ENCODE results near the gene CSNK1D.

CSNK1D gene

DNA sequence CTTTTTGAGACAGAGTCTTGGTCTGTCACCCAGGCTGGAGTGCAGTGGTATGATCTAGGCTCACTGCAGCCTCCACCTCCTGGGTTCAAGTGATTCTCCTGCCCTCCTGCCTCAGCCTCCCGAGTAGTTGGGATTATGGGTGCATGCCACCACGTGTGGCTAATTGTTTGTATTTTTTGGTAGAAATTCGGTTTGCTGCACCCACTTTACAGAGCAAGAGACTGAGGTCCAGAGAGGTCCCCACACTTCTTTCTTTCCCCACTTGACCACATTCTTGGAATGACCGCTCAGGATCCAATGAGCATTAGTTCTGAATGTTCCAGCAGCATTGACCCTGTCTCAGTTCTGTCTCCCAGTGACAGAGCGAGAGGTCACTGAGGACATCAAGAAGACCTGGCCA is 50.0 kb downstream of the CSNK1D start:
- TF ChIP-seq GATA3 (IDR thresholded peaks at IDR 0.05; ENCODE audit: low read depth, low read length) = no peak
- TF ChIP-seq GATA2 (IDR thresholded peaks at IDR 0.05; ENCODE audit: low read depth, low read length) = no peak

DNA sequence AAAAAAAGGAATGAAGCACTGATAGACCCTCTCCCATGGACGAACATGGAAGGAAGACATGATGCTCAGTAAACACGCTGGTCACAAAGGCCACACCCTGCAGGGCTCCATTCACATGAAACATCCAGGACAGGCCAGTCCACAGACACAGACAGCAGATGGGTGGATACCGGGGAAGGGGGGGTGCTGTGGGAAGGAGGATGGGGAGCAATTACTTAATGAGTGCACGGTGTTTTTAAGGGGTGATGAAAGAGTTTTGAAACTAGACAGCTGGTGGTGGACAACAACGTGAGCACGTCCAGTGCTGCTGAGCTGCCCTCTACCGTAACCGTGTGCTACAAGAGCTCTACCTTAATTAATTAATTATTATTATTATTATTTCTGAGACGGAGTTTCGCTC is 50.7 kb downstream of the CSNK1D start:
- no peak for TF ChIP-seq GATA3 (IDR thresholded peaks at IDR 0.05; ENCODE audit: low read depth, low read length)

DNA sequence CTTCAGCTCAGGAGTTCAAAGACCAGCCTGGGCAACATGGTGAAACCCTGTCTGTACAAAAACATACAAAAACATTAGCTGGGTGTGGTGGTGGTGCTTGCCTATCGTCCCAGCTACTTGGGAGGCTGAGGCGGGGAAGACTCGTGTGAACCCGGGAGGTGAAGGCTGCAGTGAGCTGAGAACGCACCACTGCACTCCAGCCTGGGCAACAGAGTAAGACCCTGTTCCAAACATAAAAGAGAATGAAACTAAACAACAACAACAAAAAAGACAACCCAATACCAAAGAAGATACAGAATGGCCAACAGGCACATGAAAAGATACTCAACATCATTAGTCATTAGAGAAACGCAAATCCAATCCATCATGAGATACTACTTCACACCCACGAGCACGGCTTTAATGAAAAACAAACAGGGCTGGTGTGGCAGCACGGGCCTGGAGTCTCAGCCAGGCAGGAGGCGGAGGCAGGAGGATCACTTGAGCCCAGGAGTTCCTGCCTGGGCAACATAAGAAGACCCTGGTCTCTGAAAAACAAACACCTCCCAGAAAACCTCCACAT is 52.1 kb downstream of the CSNK1D start:
- TF ChIP-seq GATA2 (IDR thresholded peaks at IDR 0.05; ENCODE audit: low read depth, low read length) (no peak), GATA3 (IDR thresholded peaks at IDR 0.05; ENCODE audit: low read depth, low read length) (no peak)

DNA sequence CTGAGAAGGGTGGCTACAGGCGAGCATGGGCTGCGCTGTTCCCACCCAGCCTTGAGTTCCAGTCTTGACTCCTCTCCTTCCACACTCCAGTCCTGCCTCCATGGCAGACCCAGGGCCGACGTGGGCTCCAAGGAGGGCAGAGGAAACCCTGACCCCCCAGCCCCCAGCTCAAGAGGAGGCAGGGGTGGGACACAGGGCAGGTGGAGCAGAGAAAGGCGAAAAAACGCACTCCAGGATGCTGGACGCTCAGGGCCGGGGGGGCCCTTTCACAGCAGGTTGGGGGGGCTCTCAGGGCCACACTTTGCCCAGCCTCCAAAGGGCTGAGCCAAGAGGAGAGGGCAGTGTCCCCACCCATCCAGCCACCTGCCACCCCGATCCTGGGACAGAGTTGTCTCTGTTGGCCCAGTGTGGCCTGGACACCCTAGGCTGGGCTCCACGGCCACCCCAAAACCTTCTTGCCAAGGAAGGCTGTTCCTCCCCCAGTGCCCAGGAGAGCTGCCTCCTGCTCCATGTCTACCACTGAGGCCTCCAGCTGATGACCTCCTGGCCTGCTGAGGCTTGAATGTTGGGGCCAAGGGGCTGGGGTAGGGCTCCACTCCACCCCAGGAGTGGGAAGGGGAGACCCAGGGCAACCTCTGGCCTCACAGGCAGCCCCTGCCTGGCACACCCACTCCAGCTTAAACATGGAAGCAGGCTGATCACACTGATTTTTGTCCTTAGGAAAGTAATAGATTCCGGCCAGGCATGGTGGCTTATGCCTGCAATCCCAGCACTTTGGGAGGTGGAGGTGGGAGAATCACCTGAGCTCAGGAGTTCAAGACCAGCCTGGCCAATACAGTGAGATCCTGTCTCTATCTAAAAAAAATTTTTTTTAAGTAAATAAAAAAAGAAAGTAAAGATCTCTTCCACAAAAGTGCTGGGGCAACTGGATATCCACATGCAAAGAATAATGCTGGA is 53.5 kb downstream of the CSNK1D start:
- TF ChIP-seq GATA3 (IDR thresholded peaks at IDR 0.05; ENCODE audit: low read depth, low read length) (no peak), GATA2 (IDR thresholded peaks at IDR 0.05; ENCODE audit: low read depth, low read length) (no peak)

DNA sequence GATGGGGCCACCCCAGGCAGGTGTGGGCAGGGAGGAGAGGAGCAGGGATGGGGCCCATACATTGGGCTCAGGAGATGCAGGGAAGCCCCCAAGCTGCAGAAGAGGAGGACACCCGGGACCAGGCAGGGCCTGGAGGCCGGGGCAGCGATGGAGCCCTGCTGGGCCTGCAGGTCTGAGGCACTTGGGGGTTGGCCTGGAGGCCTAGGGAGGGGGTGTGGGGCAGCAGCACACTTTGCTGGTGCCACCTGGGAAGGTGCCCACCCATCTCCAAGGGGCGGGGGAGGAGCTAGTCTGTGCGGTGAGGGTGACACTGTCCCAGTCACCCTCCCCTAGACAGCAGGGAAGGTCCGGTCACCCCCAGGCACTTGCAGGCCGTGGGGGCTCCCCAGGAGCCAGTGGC is 54.4 kb downstream of the CSNK1D start:
- no peak for TF ChIP-seq GATA2 (IDR thresholded peaks at IDR 0.05; ENCODE audit: low read depth, low read length)
- TF ChIP-seq GATA3 (IDR thresholded peaks at IDR 0.05; ENCODE audit: low read depth, low read length) = no peak

DNA sequence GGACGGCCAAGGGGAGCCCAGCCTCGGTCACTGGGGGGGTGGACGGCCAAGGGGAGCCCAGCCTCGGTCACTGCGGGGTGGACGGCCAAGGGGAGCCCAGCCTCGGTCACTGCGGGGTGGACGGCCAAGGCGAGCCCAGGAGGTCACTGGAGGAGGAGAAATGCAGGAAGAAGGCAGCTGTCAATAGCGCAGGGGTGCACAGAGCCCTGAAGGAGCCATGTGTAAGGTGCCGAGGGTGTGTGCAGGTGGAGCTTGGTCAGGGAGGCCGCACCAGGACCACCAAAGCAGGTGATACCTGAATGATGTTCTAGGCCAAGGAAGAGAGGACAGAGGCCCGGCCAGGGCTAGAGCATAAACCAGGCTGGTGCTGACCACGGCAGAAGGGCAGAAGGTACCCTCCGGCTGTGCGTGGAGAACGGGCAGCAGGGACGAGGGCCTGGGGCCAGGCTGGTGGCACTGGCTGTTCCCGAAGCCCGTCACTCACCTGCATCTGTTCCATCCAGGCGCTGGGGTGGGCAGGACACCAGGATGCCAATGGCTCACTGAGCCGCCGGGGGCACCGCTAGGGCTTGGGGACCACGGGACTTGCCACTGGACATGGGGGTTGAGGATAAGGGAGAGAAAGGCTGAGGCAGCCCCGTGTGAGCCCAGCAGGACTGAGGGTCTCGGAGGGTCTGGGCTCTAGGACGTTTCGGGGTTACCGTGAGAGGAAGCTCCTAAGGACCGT is 55.0 kb downstream of the CSNK1D start:
- TF ChIP-seq GATA2 (IDR thresholded peaks at IDR 0.05; ENCODE audit: low read depth, low read length) (no peak), GATA3 (IDR thresholded peaks at IDR 0.05; ENCODE audit: low read depth, low read length) (no peak)

DNA sequence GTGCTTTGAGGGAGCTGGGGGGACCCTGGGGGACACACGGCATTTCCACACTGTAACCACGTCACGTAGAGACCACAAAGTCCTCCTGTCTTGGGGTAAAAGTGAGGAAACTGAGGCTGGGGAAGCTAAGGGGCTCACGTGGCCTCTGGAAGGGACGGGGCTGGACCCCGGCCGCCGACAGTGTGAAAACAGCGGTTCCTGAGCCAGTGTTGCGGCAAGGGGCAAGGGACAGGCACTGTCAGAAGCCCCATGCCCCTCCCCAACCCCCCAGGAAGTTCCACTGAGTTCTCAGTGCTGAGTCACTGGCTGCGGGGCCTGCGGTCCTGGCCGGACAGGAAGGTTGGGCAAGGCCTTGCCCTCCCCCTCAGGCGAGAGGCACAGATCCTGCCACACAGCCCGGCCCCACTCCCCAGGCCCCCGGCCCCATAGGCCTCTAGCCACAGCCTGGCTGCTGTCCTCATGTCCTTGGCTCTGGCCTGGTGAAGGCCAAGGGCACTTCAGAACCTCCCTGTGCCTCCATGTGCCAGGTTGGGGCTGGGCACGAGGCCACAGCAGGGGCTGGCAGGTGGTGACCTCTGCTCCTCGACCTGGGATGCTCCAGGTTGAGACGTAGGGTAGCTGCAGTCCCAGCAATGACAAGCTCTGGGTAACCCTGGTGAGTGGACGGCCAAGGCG is 55.8 kb downstream of the CSNK1D start:
- TF ChIP-seq GATA3 (IDR thresholded peaks at IDR 0.05; ENCODE audit: low read depth, low read length) (no peak), GATA2 (IDR thresholded peaks at IDR 0.05; ENCODE audit: low read depth, low read length) (no peak)

DNA sequence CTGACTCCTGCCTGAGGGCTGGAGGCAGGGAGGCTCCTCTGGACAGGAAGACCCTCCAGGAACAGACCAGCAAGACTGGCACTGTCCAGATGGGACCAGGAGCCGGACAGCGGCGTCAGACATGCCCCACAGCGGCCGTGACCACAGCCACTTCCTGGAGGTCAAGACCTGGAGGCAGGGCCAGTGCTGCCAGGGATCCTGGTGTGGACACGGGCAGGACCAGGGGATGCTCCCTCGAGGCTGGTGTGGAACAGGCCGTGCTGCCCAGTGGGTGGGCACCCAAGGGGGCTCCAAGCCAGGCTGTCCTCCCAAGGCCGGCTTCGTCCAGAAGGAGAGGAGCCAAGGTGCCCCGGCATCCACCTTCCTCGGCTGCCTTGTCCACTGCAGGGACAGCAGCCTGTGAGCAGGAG is 56.4 kb downstream of the CSNK1D start:
- no peak for TF ChIP-seq GATA3 (IDR thresholded peaks at IDR 0.05; ENCODE audit: low read depth, low read length)

DNA sequence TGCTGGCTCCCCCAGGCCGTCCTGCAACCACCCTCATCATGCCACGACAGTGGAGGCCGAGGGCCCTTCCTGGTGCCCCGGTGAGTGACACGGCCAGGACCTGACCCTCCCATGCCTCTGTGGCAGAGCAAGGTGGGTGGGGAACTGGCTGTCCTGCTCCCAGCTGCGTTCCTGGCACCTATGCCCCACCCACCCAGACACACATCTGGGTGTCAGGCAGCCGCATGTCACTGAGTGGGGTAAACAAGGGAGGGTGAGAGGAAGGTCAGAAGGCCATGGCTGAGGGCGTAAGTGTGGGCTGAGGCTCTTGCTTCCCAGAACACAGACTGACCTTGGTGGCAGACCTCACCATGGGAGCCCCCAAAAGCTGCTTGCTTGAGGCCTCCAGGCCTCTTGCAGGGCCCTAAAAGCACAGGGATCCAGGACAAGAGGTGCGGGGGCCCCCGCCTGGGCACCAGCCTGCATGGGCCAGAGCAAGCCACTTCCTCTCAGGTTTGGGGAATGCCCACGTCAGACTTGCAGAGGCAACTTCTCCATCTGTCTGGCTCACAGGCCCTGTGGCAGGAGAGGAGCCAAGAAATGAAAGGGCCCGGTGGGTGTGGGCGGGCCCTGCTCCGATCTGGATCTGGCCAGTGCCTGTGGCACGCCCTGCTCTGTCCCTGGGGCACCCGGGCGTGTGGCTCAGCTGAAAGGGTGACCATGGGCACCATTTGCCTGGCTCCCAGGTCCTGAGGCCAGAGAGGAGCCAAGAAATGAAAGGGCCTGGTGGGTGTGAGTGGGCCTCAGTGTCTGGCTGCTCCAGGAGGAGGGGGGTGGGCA is 57.0 kb downstream of the CSNK1D start:
- TF ChIP-seq GATA3 (IDR thresholded peaks at IDR 0.05; ENCODE audit: low read depth, low read length) (no peak), GATA2 (IDR thresholded peaks at IDR 0.05; ENCODE audit: low read depth, low read length) (no peak)

DNA sequence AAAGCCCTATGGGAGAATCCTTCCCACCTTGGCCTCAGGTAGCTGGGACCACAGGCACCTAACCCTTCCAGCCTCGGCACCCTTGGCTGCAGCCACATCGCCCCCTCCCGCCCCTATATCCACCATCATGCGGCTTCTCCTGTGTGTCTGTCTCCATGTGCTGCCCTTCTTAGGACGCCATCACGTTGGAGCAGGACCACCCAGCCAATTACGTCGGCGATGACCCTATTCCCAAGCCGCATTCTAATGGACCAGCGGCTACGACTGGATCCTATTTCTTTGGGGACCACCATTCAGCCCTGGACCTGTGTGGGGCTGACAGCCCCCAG is 57.6 kb downstream of the CSNK1D start:
- TF ChIP-seq GATA2 (IDR thresholded peaks at IDR 0.05; ENCODE audit: low read depth, low read length) (no peak), GATA3 (IDR thresholded peaks at IDR 0.05; ENCODE audit: low read depth, low read length) (no peak)

DNA sequence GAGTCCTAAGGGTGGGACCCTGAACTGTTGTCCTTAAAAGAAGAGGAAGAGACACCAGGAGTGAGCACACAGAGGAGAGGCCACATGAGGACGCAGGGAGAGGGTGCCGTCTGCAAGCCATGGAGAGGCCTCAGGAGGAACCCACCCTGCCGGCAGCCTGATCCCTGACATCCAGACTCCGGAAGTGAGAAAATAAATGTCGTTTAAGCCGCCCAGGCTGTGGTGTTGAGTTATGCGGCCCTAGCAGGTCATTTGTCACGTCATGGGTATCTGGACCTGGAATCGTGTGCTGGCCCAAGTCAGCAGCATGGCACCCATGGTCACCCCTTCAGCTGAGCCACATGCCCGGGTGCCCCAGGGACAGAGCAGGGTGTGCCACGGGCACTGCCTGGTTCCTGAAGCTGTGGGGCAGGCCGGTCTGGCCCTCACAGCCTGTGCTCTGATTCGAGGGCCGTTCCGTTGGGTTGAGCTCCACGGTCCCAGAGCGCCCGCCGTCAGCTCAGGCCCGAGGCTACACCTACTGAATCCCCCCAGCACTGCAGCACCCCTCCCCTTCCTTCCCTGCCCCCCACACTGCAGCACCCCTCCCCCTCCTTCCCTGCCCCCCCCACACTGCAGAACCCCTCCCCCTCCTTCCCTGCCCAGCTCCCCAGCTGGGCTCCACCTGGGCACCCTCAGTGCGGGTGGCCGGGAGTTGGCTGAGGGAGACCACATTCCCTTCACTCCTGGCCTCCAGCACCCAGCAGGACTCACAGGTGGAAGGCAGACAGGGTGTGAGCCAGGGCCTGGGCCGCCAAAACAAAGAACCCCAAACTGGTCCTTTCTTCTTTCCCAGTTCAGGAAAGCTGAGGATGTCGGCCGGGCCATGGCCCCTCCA is 58.2 kb downstream of the CSNK1D start:
- TF ChIP-seq GATA2 (IDR thresholded peaks at IDR 0.05; ENCODE audit: low read depth, low read length) = no peak
- TF ChIP-seq GATA3 (IDR thresholded peaks at IDR 0.05; ENCODE audit: low read depth, low read length) = no peak

DNA sequence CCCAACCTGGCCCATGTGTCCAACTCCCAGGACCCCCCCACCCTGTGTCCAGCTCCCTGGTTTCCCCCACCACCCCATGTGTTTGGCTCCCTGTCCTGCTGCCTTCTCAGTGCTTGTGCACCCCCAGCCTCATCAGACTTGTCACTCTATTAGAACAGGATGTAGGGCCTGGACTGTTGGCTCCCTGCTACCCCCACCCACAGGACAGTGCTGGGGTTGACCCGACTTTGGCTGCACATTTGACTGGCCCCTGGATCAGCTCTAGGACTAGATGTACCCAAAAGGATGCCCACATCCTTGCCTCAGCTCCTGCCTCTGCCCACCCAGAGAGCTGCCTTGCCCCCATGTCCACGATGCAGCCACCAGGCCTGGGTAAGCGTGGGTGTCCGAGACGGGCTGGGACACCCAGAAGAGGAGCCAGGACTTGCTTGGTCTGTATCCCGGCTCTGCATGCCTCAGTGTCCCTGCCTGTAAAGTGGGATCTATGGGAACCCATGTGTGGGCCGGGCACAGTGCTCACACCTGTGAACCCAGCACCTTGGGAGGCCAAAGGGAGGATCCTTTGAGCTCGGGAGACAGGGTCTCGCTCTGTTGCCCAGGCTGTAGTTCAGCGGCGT is 59.4 kb downstream of the CSNK1D start:
- TF ChIP-seq GATA3 (IDR thresholded peaks at IDR 0.05; ENCODE audit: low read depth, low read length) (no peak), GATA2 (IDR thresholded peaks at IDR 0.05; ENCODE audit: low read depth, low read length) (no peak)

Data from SH-SY5Y (cell line).